Esophagus squamous epithelium (tissue), 5 donors: ENCODE results near the gene MAD1L1. TPM values are rescaled to one million over a fixed set of nuclear protein-coding genes. Genes with fewer than 3 reads are reported as not detected.
A peak's percentile ranks its signal among the peaks of the same experiment; 100 is the strongest.

Experiments
- DNase-seq: peaks from one replicate; lab custom pipeline; 2025; lab: John Stamatoyannopoulos, UW
- H3K27ac ChIP-seq, 4 donors: fragments of 200-600 bp; sonication (generic); one replicate each; pipeline ENCODE4 v1.5.1; 2016 to 2019; ENCODE audit warnings: mild to moderate bottlenecking in 1 of 4
- H3K27me3 ChIP-seq, 4 donors: fragments of 200-600 bp; sonication (generic); 1 replicate in 3 of 4; 2 replicates in 1 of 4; pipeline versions ENCODE4 v1.5.1 to v1.6.0; 2017 to 2021; ENCODE audit warnings: antibody characterized with exemption in 1 of 4
- H3K36me3 ChIP-seq, 3 donors: fragments of 200-600 bp; sonication (generic); one replicate each; pipeline ENCODE4 v1.5.1; 2016 to 2019
- H3K4me1 ChIP-seq, 3 donors: fragments of 200-600 bp; sonication (generic); one replicate each; pipeline ENCODE4 v1.5.1; 2017 to 2019
- H3K4me3 ChIP-seq, 4 donors: fragments of 200-600 bp; sonication (generic); 1 replicate in 3 of 4; 2 replicates in 1 of 4; pipeline ENCODE4 v1.5.1; 2016 to 2019; ENCODE audit warnings: mild to moderate bottlenecking in 2 of 4, moderate library complexity in 1 of 4
- H3K9me3 ChIP-seq, 3 donors: fragments of 200-600 bp; sonication (generic); one replicate each; pipeline ENCODE4 v1.5.1; 2016 to 2019
- CTCF ChIP-seq, 6 experiments: fragments of 450-650 bp in 4 of 6; fragments of 200-600 bp in 2 of 6; sonication (generic) in 2 of 6; IDR thresholded peaks; one replicate each; pipeline ENCODE4 v1.5.1; 2016 to 2019; ENCODE audit warnings: antibody characterized with exemption in 6 of 6, mild to moderate bottlenecking in 4 of 6, moderate library complexity in 4 of 6
- POLR2A ChIP-seq, 4 donors: fragments of 450-650 bp; IDR thresholded peaks; one replicate each; pipeline ENCODE4 v1.6.1; 2017; ENCODE audit warnings: antibody characterized with exemption in 4 of 4, mild to moderate bottlenecking in 4 of 4, moderate library complexity in 3 of 4
- WGBS, 2 donors: methylation state at CpG; one replicate each; pipeline ENCODE4 v1.1.5; 2018; 5-methylcytosine and 5-hydroxymethylcytosine counted together
- intact Hi-C: fragments of 100-400 bp; cut with DNase I; formaldehyde crosslinking; loops from one replicate; pipeline ENCODE4 v1.15.0; 2022
- total RNA-seq, 4 donors: library from RNA; depleted of rRNA; stranded (reverse); fragments of >200 nt; gene quantifications; one replicate each; pipeline ENCODE4 v1.1.0, GENCODE V29; 2016
- donor health status: DM: yes; HTN: yes; CAD: no.

The MAD1L1 gene
- total RNA-seq, 4 donors from 2014 or later = 16.6 to 40.4 (median 30.2) TPM

DNA sequence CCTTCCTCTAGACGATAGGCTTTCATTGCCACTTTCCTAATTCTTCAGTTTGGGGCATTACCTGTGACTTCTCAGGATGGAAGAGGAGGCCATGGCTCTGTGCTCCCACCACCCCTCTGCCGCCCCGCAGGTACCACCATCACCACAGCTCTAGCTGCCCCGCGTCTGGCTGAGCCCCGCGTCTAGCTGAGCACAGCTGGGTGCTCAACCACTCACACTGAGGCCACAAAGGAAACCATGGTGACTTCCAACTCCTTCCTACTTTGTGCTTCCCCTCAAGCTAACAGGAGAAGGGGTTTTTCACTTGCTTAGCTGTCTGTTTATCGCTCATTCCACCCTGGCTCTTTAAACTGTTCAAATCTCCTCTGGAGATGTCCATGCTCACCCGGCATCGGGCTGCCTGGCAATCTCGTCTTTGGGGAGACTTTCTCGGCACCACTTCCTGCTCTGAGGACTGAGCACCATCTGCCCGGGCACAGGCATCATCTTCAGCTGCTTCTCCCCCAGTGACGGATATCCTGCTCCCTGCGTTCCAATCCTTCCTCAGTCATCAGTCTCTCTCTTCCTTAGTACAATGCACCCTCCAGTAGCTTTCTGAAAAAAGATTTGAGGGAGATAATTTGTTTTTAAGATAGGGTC is 59.4 kb downstream of the MAD1L1 start:
- WGBS, 2 donors = 63 to 75% methylated on average over 14 to 15 of the region's 15 CpGs

GRCh38 chr7:2172311-2173188 is 60.2 kb downstream of the MAD1L1 start:
- no peak overlapping the region for H3K4me3 ChIP-seq
- DNase-seq = no peak
- 26 to 63% methylated on average over 10 to 11 of the region's 39 CpGs for WGBS, 2 donors
- no peak overlapping the region for H3K27ac ChIP-seq
- intact Hi-C loops = no loop called here
- peaks cover 13 to 64% (median 38%) of the 10 kb centered on the region in 3 donors for H3K4me1 ChIP-seq
- TF ChIP-seq POLR2A (IDR thresholded peaks at IDR 0.05) = no peak
- TF ChIP-seq CTCF (IDR thresholded peaks at IDR 0.05) = no peak
- peaks cover 0 to 21% (median 0%) of the 10 kb centered on the region in 3 donors for H3K36me3 ChIP-seq
- no peaks in the 10 kb centered on the region for H3K27me3 ChIP-seq
- H3K9me3 ChIP-seq = no peaks in the 10 kb centered on the region

More for the DNA sequence above, 59.4 kb downstream of the MAD1L1 start:
- H3K27me3 ChIP-seq = no peaks in the 10 kb centered on the region
- peaks cover 13 to 59% (median 38%) of the 10 kb centered on the region in 3 donors for H3K4me1 ChIP-seq
- H3K4me3 ChIP-seq = no peak overlapping the region
- no peak overlapping the region for H3K27ac ChIP-seq
- no peak for DNase-seq
- no peaks in the 10 kb centered on the region for H3K9me3 ChIP-seq
- TF ChIP-seq CTCF (IDR thresholded peaks at IDR 0.05) = no peak
- no peak for TF ChIP-seq POLR2A (IDR thresholded peaks at IDR 0.05)
- peaks cover 0 to 21% (median 0%) of the 10 kb centered on the region in 3 donors for H3K36me3 ChIP-seq
- intact Hi-C loops = no loop called here

- intact Hi-C loops = no loop called here
- H3K4me1 ChIP-seq = peaks cover 13 to 66% (median 38%) of the 10 kb centered on the region in 3 donors
- no peaks in the 10 kb centered on the region for H3K27me3 ChIP-seq
- H3K36me3 ChIP-seq = peaks cover 0 to 21% (median 0%) of the 10 kb centered on the region in 3 donors
- no peak for DNase-seq
- H3K9me3 ChIP-seq = no peaks in the 10 kb centered on the region
- 97 to 100% methylated on average over 3 to 6 of the region's 6 CpGs for WGBS, 2 donors
- no peak overlapping the region for H3K27ac ChIP-seq
- no peak overlapping the region for H3K4me3 ChIP-seq
- TF ChIP-seq CTCF (IDR thresholded peaks at IDR 0.05) (no peak), POLR2A (IDR thresholded peaks at IDR 0.05) (no peak)
These were observed 60.9 kb downstream of the MAD1L1 start for GRCh38 chr7:2171855-2172254.

DNA sequence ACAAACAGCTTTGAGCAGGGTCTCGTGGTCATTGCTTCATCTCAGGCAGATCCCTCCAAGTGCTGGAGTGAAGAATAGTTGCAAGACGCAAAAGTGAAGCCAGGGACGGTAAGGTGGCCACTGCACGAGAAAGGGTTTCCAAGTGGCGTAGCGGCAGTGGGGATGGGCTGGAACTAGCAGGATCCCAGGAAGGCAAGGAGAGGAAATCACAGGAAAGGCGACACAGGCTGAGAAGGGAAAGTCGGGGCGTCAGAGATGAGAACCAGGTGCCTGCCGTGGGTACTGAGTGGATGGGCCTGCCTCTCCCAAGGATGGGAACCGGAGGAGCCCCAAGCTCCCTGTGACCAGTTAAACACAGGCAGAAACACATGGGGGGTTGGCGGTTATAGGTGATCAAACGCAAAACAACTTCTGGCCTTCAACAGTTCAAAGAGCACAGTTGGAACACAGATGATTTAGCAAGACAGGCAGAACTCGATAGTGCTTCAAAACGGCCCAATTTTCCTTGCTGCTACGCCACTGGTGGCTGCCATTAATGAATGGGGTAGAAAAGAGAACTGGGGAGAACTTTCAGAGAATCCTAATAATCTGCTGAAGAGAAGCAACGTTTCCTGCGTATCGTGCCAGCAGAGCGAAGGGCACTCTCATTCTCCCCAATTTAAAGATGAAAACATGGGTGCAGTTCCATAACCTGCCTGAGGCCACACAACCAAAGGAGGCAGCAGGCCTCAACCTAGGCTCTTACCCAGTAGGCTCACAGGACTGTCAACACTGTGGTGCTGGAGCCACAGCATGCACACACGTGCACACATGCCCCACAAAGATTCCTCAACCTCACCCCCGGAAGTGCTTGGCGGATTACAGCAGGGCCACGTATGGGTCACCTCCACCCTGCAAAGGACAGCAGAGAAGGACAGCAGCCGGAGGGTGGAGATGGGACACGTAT is 61.9 kb downstream of the MAD1L1 start:
- DNase-seq = no peak
- H3K4me3 ChIP-seq = no peak overlapping the region
- H3K27ac ChIP-seq = no peak overlapping the region
- H3K27me3 ChIP-seq = no peaks in the 10 kb centered on the region
- intact Hi-C loops = no loop called here
- TF ChIP-seq CTCF (IDR thresholded peaks at IDR 0.05) = peak in 3 of 6 experiments; percentile 7 to 23 (median 14)
- TF ChIP-seq POLR2A (IDR thresholded peaks at IDR 0.05) = no peak
- peaks cover 13 to 67% (median 37%) of the 10 kb centered on the region in 3 donors for H3K4me1 ChIP-seq
- H3K9me3 ChIP-seq = no peaks in the 10 kb centered on the region
- 88 to 90% methylated on average over 22 to 23 of the region's 26 CpGs for WGBS, 2 donors
- H3K36me3 ChIP-seq = peaks cover 0 to 21% (median 0%) of the 10 kb centered on the region in 3 donors
